Activated CD4-positive, alpha-beta T cell treated with anti-CD3 and anti-CD28 coated beads, Interleukin-2, Interleukin-4, amounts not matched to agents 100 ng/mL and 50 ng/mL, durations not matched to agents 16 hours and 8 hours (primary cell): Measurements from ENCODE around the gene C22orf31.

Source experiments
- DNase-seq: peaks from one replicate; pipeline ENCODE4 v3.0.0-alpha.2; 2020; ENCODE audit warnings: low spot score

The C22orf31 gene

DNA sequence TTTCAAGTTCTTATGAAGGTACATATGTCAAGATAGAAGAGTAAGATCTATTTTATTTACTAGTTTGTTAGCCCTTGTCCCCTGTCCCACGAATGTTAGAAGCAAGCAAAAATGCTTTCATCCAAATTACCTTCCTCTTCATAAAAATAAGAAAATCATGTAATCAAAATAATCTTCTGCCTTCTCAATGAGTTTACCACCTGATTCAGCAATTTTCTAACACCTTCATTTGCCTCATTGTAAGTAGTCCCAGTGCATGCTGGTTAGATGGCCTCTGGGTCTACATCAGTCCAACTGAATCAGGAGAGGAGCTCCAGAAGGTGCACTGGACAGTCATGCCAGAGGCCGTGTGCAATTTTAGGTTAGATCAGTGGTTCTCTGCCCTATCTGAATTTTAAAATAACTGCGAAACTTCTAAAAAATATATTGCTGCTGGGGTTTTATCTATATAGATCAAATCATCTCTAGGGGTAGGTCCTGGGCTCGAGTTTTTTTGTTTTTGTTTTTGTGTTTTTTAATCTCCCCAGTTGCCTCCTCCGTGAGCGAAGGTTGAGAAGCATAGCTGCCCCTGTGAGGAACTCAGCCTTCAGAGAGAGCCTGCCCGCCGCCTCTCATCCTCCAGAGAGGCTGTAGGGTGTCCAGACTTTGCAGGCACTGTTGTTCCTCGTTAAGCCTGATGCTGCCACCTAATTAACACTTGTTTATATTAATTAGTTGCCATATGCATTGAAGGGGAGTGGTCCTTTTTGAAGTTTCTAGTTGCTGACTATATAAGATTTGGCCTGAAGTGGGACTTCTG, 32.2 kb downstream of the C22orf31 start:
- no peak for DNase-seq

DNA sequence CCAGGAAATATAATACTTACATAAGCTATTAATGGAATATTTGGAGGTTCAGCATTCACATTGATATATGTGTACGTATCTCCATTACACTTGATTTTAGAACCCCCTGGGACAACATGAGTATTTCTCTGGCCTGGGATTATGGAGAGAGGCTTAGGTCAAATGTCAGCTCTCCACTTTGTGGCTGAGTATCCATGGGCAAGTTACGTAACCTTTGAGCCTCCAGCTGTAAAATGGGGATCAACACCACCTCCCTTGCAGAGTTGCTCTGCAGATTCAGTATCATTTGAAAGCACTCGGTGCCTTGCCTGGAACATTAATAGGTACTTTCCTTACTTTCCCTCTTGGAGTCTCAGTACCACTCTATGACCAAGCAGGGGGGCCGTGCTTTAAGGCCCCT, 33.2 kb downstream of the C22orf31 start:
- no peak for DNase-seq

DNA sequence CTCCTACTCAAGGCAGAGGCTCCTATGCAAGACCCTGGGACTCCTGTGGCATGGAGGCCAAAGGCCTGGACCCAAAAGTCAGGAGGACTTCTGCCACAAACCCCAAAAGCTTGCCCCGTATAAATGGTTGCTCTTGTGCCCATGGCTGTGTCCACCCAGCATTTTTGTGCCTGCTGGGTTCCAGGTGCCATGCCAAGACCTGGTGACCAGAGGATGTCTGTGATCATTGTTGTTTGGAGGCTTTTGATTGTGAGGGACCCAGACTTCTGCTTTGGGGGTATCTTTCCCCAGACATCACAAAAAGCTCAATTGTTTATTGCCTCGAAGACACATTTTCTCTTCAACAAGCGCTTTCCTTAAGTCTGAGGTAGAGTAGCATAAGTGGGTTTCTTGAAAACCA, 35.1 kb downstream of the C22orf31 start:
- DNase-seq: no peak

DNA sequence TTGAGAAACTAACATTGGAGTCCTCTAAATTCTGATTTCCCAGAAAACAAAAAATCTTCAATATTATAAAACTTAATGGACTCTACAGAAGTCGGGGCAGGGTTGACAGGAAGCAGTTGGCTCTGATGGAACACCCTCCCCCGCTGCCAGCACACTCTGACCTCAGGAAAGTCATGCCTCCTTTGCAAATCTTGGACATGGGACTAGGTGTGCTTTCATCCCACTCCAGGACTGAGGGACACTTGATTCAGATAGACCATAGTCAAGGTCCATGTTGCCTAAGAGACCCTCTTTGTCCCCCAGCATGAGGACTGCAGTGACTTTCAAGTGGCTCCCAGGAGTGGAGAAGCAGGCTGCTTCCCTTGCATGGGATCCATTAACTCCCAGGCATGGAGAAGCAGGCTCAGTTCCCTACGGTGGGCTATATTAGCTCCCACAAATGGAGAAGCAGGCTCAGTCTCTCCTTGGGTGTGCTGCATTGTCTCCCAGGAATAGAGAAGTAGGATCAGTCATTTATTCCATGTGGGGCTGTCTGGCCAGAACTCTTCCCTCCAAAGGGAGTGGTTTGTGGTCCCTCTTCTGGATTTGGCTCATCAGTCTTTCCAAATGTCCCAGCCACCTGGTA, 38.3 kb downstream of the C22orf31 start:
- DNase-seq: no peak

DNA sequence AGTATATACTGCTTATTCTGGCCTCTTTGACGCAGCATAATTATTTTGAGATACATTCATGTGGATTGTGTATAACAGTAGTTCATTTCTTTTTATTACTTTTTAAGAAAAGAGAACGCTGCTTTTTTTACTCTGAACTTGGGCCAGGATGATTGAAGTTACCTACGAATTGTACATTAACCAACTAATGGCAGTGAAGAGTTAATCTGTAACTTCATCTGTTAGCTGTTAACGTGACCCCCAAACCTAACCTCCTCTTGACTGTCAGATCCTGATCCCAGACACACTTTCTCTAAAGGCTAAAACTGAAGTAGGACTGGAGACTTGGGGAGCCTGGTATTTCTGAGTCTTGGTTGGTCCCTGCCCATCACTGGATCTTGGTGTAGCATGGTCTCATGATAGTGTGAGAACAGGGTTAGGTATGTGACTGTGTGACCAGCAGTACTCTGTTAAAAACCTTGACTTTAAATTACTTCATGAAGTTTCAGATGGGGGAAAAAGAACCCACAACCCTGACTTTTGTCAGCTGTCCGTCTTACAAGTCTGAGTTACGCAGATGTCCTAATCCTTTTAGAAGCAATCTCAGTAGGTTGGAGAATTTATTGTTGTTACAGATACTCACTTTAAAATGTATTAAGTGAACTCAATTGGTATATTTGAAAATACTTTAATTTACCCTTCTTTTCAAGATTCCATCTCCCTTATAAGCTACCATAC, 39.4 kb downstream of the C22orf31 start:
- DNase-seq: no peak

DNA sequence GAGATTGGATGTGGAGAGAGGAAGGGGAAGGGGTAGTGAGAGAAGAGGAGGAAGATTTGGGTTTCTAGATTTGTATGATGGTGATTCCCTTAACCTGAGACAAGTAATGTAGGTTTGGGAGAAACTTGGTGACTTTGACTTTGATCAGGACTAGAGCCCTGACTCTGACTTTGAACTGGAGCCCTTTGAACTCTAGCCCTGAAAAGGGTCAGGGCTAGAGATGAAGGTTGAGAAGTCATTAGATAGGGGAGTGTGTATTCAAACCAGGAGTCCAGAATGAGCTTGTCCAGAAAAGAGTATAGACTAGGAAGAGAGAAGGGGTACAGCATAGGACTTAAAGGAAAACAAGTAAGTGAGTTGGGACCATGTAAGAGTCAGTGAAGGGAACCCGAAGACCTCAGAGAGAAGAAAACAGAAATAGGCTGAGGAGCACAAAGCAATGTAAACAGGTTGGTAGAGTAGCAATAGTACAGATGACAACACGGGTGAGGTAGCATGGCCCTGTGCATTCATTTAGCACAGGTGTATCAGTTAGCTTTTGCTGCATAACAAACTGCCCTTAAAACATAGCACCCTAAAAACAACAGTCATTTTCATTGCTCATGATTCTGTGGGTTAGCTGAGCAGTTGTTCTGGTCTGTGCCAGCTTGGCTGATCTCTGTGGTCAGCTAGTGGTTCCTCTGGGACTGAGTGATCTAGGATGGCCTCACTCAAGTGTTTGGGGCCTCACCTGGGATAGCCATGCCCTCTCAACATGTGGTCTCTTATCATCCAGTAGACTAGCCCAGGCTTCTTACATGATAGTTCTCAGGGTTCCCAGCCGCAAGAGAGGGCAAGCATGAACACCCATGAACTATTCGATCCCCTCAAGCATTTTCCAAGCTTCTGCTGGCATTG, 43.1 kb downstream of the C22orf31 start:
- no peak for DNase-seq

DNA sequence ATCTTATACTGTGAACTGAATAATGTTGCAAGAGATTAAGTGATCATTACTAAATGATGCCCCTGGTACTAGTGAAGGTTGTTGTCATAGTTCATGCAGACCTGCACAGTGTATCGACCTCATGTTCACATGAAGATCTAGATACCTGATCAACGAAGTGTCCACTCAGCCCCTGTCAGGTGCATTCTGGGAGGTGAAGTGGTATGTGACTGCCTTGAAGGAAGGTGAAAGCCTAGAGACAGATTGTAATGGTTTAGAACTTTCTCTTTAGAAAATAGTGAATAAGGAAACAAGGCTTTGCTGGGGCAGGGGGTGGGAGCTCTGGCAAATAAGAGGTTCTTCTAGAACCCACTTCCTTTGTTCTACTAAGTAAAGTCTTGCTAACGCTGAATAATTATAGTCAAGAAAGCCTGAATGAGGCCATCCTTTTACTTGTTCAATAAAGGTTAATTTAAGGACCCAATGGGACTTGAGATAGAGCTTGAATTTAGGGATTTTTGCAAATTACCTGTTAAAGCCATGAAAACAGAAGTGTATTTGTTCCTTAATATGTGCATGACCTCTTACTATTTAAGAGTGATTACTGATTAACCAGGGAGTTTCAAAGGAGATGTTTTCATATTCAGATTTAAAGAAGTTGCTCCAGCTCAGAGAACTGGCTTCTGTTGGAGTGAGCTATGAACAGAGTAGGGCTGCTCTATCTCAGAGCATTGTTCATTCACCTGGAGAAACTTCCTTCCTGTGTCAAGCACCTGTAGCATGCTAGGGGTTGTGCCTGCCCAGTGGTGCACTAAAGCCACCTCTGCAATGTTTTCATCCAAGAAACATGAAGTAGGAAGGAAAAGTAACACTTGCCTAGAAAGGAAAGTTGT, 45.3 kb downstream of the C22orf31 start:
- no peak for DNase-seq

DNA sequence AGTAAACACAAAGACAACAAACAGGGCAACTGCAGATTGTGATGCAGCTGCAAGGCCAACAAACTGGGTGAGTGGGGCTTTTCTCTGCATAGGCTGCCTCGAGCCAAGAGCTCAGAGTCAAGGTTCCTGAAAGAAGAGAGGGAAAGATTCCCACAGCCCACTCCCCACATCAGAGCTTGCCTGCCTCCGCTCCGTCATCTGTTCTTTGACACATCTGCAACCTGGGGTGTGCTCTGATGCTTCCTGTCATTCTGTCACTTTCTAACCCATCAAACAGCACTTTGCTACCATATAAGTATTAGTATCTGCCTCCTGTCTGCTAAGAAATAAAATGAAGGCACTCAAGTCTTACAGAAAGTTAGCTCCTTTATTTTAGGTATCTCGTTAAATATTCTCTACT, 46.9 kb downstream of the C22orf31 start:
- no peak for DNase-seq

DNA sequence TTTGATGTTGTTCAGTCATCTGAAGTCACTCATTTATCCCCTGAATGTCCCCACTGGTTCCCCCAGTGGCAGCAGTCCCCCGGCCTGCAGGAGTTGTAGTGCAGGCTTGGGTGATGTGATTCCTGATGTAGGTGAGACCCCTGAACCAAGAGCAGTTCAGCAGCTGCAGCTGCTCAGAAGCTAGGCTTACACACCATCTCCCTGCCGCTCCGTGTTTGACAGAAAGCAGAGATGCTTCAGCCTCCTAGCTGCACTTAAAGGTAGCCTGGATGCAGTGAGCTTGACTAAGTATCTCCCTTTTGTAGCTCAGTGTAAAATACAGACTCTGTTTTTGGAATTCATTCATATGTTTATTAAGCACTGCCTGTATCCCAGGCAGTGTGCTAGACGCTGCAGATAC, 47.3 kb downstream of the C22orf31 start:
- no peak for DNase-seq

DNA sequence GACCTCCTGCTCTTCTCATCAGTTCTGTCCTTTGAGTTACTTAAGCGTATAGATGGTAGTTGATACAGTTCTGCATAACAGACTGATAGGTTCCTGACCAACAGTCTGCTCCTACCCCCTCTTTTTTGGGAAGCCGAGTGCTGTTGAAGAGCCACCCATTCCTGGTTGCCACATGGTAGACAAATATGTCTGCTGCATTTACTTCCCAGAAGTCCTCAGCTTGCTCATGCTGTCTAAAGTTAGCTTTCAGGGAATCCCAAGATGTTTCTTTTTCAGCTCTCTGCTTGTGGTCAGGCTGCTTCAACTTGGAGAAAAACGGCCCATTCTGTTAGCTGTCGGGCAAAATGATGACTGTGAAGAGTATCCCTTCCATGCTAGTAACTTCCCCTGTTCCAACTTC, 48.7 kb downstream of the C22orf31 start:
- no peak for DNase-seq

DNA sequence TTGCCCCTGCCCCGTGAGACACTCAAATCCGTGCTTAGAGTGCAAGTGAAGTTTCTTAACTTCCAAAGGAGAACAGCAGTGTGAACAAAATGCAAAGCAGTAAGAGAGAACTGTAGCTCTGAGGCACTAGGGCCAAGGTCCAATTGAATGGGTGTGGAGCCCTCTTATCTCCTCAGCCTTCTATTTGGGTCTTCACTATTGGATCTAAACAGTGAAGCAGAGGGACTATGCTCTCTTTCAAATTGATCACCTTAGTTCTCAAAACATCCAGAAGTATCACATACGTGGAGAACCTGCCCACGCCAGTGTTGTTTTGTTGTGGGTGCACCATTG, 49.6 kb downstream of the C22orf31 start:
- DNase-seq: no peak

DNA sequence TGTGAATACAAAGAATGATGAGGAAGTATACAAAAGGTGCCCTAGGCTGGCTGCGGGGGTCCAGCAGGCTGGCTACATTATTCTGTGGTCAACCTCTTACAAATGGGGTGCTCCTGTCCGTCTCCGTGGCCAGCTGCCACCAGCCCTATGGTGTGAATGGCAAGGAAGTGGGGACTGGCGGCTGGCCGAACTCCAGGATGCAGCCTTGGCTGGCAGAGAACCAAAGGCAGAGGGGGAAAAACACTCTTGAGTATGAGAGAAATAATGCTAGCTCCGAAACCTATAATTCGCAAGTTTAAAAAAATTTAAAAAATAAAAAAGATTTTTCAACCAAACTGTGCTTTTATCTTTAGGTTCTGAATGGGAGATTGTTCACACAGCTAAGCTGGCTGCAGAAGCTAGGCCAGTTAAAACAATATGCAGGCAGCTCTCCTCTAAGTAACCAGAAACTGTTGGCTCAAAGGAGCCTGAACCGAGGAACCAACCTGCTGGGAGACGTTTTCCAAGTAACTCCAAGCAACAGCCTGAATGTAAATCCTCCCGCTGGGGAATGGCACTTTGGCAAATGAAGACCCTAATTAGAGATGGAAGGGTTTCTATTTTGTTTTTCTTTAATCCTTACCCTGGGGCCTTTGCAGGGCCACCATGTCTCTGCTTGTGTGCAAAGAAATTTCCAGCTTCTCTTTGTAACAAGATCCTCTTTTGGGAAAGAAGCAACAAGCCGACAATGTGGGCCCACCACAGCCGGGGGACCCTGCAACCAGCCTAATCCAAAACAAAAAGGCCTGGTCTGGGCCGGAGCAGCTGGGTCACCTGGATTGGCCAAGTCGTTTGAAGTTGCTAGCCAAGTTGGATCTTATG, 50.2 kb downstream of the C22orf31 start:
- no peak for DNase-seq

DNA sequence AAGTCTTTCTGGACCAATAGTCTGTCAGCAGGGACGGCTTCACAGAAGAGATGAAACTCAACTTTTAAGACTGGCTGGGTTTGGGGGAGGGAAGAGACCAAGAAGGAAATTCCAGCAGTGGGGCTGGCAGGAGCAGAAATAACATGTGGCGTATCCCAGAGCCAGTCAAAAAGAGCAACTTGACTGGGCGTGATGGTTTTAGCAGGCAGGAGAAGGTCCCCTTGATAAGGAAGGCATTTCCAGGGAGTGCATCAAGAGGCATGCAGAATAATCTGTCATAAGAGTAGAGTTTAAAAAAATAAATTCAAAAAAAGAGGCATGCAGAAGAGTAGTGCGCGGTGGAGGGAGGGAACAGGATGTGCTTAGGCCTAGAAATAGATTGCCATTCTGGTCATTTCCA, 52.5 kb downstream of the C22orf31 start:
- no peak for DNase-seq
